Tongue (tissue), 2 donors: ENCODE data around the gene PAPPA. TPM values are rescaled to one million over a fixed set of nuclear protein-coding genes. Genes with fewer than 3 reads are reported as not detected.
A peak's percentile ranks its signal among the peaks of the same experiment; 100 is the strongest.

Source experiments
- DNase-seq: peaks from one replicate; pipeline ENCODE4 v3.0.0-alpha.2; 2015
- total RNA-seq: library from RNA; depleted of rRNA; stranded (reverse); fragments of >200 nt; gene quantifications from one replicate; pipeline ENCODE4 v1.2.3, GENCODE V29; 2014

PAPPA gene
- total RNA-seq, 1 donor from 2014 or later: 3.0 TPM

- no peak for DNase-seq
Measured at GRCh38 chr9:116383936-116384335, 230.3 kb downstream of the PAPPA start.

GRCh38 chr9:116387934-116388698, 234.5 kb downstream of the PAPPA start:
- DNase-seq: no peak

- no peak for DNase-seq
Measured at GRCh38 chr9:116389541-116390302, 236.1 kb downstream of the PAPPA start.

GRCh38 chr9:116390303-116391228, 237.0 kb downstream of the PAPPA start:
- no peak for DNase-seq

- no peak for DNase-seq
Measured at GRCh38 chr9:116391306-116391900, 237.8 kb downstream of the PAPPA start.

GRCh38 chr9:116393198-116393597, 239.6 kb downstream of the PAPPA start:
- DNase-seq: no peak

GRCh38 chr9:116394070-116394469, 240.5 kb downstream of the PAPPA start:
- DNase-seq: no peak

- no peak for DNase-seq
Measured at GRCh38 chr9:116394894-116395698, 241.5 kb downstream of the PAPPA start.

GRCh38 chr9:116395699-116396037, 242.1 kb downstream of the PAPPA start:
- DNase-seq: no peak

- DNase-seq: no peak
Measured at GRCh38 chr9:116403171-116403570, 249.6 kb downstream of the PAPPA start.

GRCh38 chr9:116404228-116404627, 250.6 kb downstream of the PAPPA start:
- DNase-seq: no peak

- DNase-seq: no peak
Measured at GRCh38 chr9:116405321-116405720, 251.7 kb downstream of the PAPPA start.

- peak; percentile 7 for DNase-seq
Measured at GRCh38 chr9:116406469-116406868, 252.9 kb downstream of the PAPPA start.

- no peak for DNase-seq
Measured at GRCh38 chr9:116409129-116409528, 255.5 kb downstream of the PAPPA start.

- no peak for DNase-seq
Measured at GRCh38 chr9:116409638-116410037, 256.0 kb downstream of the PAPPA start.

- DNase-seq: no peak
Measured at GRCh38 chr9:116411506-116411905, 257.9 kb downstream of the PAPPA start.

- peak; percentile 11 for DNase-seq
Measured at GRCh38 chr9:116414374-116414773, 260.8 kb downstream of the PAPPA start.

GRCh38 chr9:116416421-116416820, 262.8 kb downstream of the PAPPA start:
- DNase-seq: no peak

GRCh38 chr9:116417464-116417863, 263.9 kb downstream of the PAPPA start:
- no peak for DNase-seq

GRCh38 chr9:116419181-116419580, 265.6 kb downstream of the PAPPA start:
- no peak for DNase-seq

GRCh38 chr9:116420993-116421538, 267.5 kb downstream of the PAPPA start:
- DNase-seq: no peak
